PC-3 (cell line): Measurements from ENCODE around the gene LMO7. TPM values are rescaled to one million over a fixed set of nuclear protein-coding genes. Genes with fewer than 3 reads are reported as not detected.

Experiments used
- ATAC-seq: fragments of 200-7000 bp; cut with Tn5 transposase; 2 replicates; pipeline ENCODE4 v1.9.1; 2020; ENCODE audit warnings: mild to moderate bottlenecking, moderate library complexity
- BruUV-seq: library from RNA; stranded (reverse); fragments of 400-500 nt; replicated peaks from 2 replicates; lab custom pipeline; 2021; lab: Mats Ljungman, UMichigan
- CTCF ChIA-PET: fragments of 300-600 bp; sonication (Branson Sonifier 250); formaldehyde crosslinking; loops from one replicate; lab custom pipeline; 2022; ENCODE audit warnings: antibody characterized with exemption; lab: Charles Lee
- POLR2A ChIA-PET: fragments of 300-600 bp; sonication (Branson Sonifier 250); formaldehyde crosslinking; loops from one replicate; lab custom pipeline; 2022; ENCODE audit warnings: antibody characterized with exemption; ENCODE audit not compliant: unreplicated experiment; lab: Charles Lee
- DNase-seq: peaks from one replicate; pipeline ENCODE4 v3.0.0-alpha.2; 2015
- H2AFZ ChIP-seq: fragments of 300-600 bp; sonication (generic); 2 replicates; pipeline ENCODE4 v1.6.0; 2016; ENCODE audit warnings: antibody characterized with exemption, low read length
- H3F3A ChIP-seq: fragments of 300-600 bp; sonication (generic); one replicate; pipeline ENCODE4 v1.6.0; 2017; ENCODE audit warnings: antibody characterized with exemption, low read length, control low read depth, mild to moderate bottlenecking; ENCODE audit not compliant: unreplicated experiment
- H3K27ac ChIP-seq: fragments of 300-600 bp; sonication (generic); 2 replicates; pipeline ENCODE4 v1.5.1; 2016; ENCODE audit warnings: mild to moderate bottlenecking, low read length
- H3K27me3 ChIP-seq: fragments of 300-600 bp; sonication (generic); 2 replicates; pipeline ENCODE4 v1.6.1; 2016; ENCODE audit warnings: low read length, mixed read lengths
- H3K36me3 ChIP-seq: fragments of 300-600 bp; sonication (generic); 2 replicates; pipeline ENCODE4 v1.6.1; 2016; ENCODE audit warnings: low read depth, mixed run types, low read length, mixed read lengths
- H3K4me1 ChIP-seq: fragments of 300-600 bp; sonication (generic); 2 replicates; pipeline ENCODE4 v1.5.1; 2016; ENCODE audit warnings: low read length; ENCODE audit not compliant: insufficient read depth
- H3K4me2 ChIP-seq: fragments of 300-600 bp; sonication (generic); 2 replicates; pipeline ENCODE4 v1.6.0; 2016; ENCODE audit warnings: low read length
- H3K4me3 ChIP-seq: fragments of 300-600 bp; sonication (generic); 2 replicates; pipeline ENCODE4 v1.5.1; 2016; ENCODE audit warnings: mild to moderate bottlenecking, low read length, mixed read lengths
- H3K79me2 ChIP-seq: fragments of 300-600 bp; sonication (generic); 2 replicates; pipeline ENCODE4 v1.6.1; 2017; ENCODE audit warnings: low read length, mixed read lengths
- H3K9ac ChIP-seq: fragments of 300-600 bp; sonication (generic); 2 replicates; pipeline ENCODE4 v1.6.0; 2016; ENCODE audit warnings: mild to moderate bottlenecking, low read length
- H3K9me2 ChIP-seq: fragments of 300-600 bp; sonication (generic); replicated peaks from 2 replicates; pipeline ENCODE4 v1.6.1; 2016; ENCODE audit warnings: mixed run types, low read length, mixed read lengths
- H3K9me3 ChIP-seq: fragments of 300-600 bp; sonication (generic); 2 replicates; pipeline ENCODE4 v1.6.1; 2016; ENCODE audit warnings: low read length, mixed read lengths
- H4K20me1 ChIP-seq: fragments of 300-600 bp; sonication (generic); 2 replicates; pipeline ENCODE4 v1.6.1; 2016; ENCODE audit warnings: low read length, mixed read lengths
- CTCF ChIP-seq: fragments of 300-600 bp; sonication (generic); conservative IDR thresholded peaks from 2 replicates; pipeline ENCODE4 v1.5.1; 2017; ENCODE audit warnings: antibody characterized with exemption, low read depth, mild to moderate bottlenecking, low read length
- EZH2 ChIP-seq: fragments of 300-600 bp; sonication (generic); IDR thresholded peaks from one replicate; pipeline ENCODE4 v1.6.1; 2017; ENCODE audit warnings: antibody characterized with exemption, mild to moderate bottlenecking, low read length; ENCODE audit not compliant: unreplicated experiment
- EZH2phosphoT487 ChIP-seq: fragments of 300-600 bp; sonication (generic); IDR thresholded peaks from 2 replicates; pipeline ENCODE4 v1.6.1; 2018; ENCODE audit warnings: mild to moderate bottlenecking, antibody characterized with exemption, low read length, borderline replicate concordance
- intact Hi-C: fragments of 100-400 bp; cut with micrococcal nuclease; formaldehyde crosslinking; loops from 2 replicates; pipeline ENCODE4 v1.9.0; 2023
- total RNA-seq: library from RNA; depleted of rRNA; stranded (reverse); fragments of >200 nt; gene quantifications from 2 replicates; pipeline ENCODE4 v1.2.3, GENCODE V29; 2014

Gene LMO7
- total RNA-seq, 1 experiment from 2014 or later: 83.6 TPM

- no peak overlapping the region for H3K4me3 ChIP-seq
- intact Hi-C loops: loop anchor here (1.0 to 2.0 kb wide), 2 partner anchors 19 to 75 kb away; no protein-coding TSS in a partner anchor
- TF ChIP-seq CTCF (no peak), EZH2 (no peak), EZH2phosphoT487 (no peak)
Measured at GRCh38 chr13:75723901-75724300, 87.8 kb downstream of the LMO7 start.

GRCh38 chr13:75724752-75725517 lies 88.8 kb downstream of the LMO7 start:
- ChIA-PET POLR2A (interaction anchor here (0.6 to 1.1 kb wide), 3 partner anchors 20 to 433 kb away, joined by 3 to 8 read pairs (median 6); no protein-coding TSS in a partner anchor), CTCF (interaction anchor here (1.3 kb wide), 1 partner anchor 35 kb away, joined by 4 read pairs; no protein-coding TSS in a partner anchor)
- Histone ChIP-seq H3K27ac (peak overlapping the region; percentile 98), H3K79me2 (peaks cover 25% of the 10 kb centered on the region), H3K9me2 (no peaks in the 10 kb centered on the region), H2AFZ (no peak overlapping the region), H3K4me3 (peak overlapping the region; percentile 0; the same call in 1 of the 2 replicates), H3K36me3 (no peaks in the 10 kb centered on the region), H3K27me3 (no peaks in the 10 kb centered on the region), H3K9ac (peak overlapping the region; percentile 81), H3F3A (no peaks in the 10 kb centered on the region), H3K4me2 (peak overlapping the region; percentile 71), H3K4me1 (peaks cover 31% of the 10 kb centered on the region), H4K20me1 (no peaks in the 10 kb centered on the region), H3K9me3 (no peaks in the 10 kb centered on the region)
- BruUV-seq: TSS peak; percentile 87
- intact Hi-C loops: loop anchor here (1.0 to 2.0 kb wide), 3 partner anchors 20 to 74 kb away; no protein-coding TSS in a partner anchor
- DNase-seq (peak; percentile 70), ATAC-seq (peak; percentile 80)
- TF ChIP-seq EZH2 (no peak), CTCF (no peak), EZH2phosphoT487 (no peak)

More at GRCh38 chr13:75723901-75724300, 87.8 kb downstream of the LMO7 start:
- POLR2A ChIA-PET: interaction anchor here (0.6 kb wide), 1 partner anchor 26 kb away, joined by 4 read pairs; no protein-coding TSS in a partner anchor
- Histone ChIP-seq H3K79me2 (peaks cover 26% of the 10 kb centered on the region), H3K9me3 (no peaks in the 10 kb centered on the region), H4K20me1 (no peaks in the 10 kb centered on the region), H3K36me3 (no peaks in the 10 kb centered on the region), H3F3A (no peaks in the 10 kb centered on the region), H3K27me3 (no peaks in the 10 kb centered on the region), H3K27ac (peak overlapping the region; percentile 98), H3K9ac (peak overlapping the region; percentile 81), H3K9me2 (no peaks in the 10 kb centered on the region), H2AFZ (no peak overlapping the region), H3K4me1 (peaks cover 31% of the 10 kb centered on the region), H3K4me2 (peak overlapping the region; percentile 71)
- no peak for DNase-seq
- CTCF ChIA-PET: no interaction called here
- no peak for ATAC-seq
- BruUV-seq: no TSS peak
